Glutamatergic neuron (in vitro differentiated cells): ENCODE results near the gene ZNF527. TPM values are rescaled to one million over a fixed set of nuclear protein-coding genes. Genes with fewer than 3 reads are reported as not detected.
"Not testable (repeated sequence)": the region's sequence is repeated elsewhere in the genome, so short reads cannot be mapped to it uniquely, and the experiment has no call there.

Experiments used
- DNase-seq: peaks from one replicate; pipeline ENCODE4 v3.0.0; 2022
- H3K27ac Mint-ChIP-seq: one replicate; pipeline ENCODE4 v1.8.0; 2020; ENCODE audit warnings: mild to moderate bottlenecking, mixed read lengths, inconsistent platforms; ENCODE audit not compliant: unreplicated experiment
- H3K27me3 Mint-ChIP-seq: one replicate; pipeline ENCODE4 v1.8.0; 2020; ENCODE audit warnings: mild to moderate bottlenecking, moderate library complexity, mixed read lengths, inconsistent platforms; ENCODE audit not compliant: unreplicated experiment
- H3K36me3 Mint-ChIP-seq: one replicate; pipeline ENCODE4 v1.8.0; 2020; ENCODE audit warnings: mild to moderate bottlenecking, mixed read lengths, inconsistent platforms; ENCODE audit not compliant: unreplicated experiment
- H3K4me1 Mint-ChIP-seq: one replicate; pipeline ENCODE4 v1.8.0; 2020; ENCODE audit warnings: mild to moderate bottlenecking, low read depth, mixed read lengths, inconsistent platforms; ENCODE audit not compliant: unreplicated experiment
- H3K4me3 Mint-ChIP-seq: one replicate; pipeline ENCODE4 v1.8.0; 2020; ENCODE audit warnings: mild to moderate bottlenecking, mixed read lengths, inconsistent platforms; ENCODE audit not compliant: unreplicated experiment
- H3K9me3 Mint-ChIP-seq: one replicate; pipeline ENCODE4 v1.8.0; 2020; ENCODE audit warnings: mild to moderate bottlenecking, moderate library complexity, mixed read lengths, inconsistent platforms; ENCODE audit not compliant: unreplicated experiment
- total RNA-seq: library from RNA; stranded (reverse); fragmentation: NEBNext Ultra II Directional; extraction: Animal tissue kit (Norgen Biotek cat#: 25700); gene quantifications from one replicate; pipeline ENCODE4 v1.2.1, GENCODE V29; 2021; ENCODE audit not compliant: unreplicated experiment
- TF ChIP-seq, protein P1 (sequence below): fragments of 200-600 bp; sonication (generic); IDR thresholded peaks from one replicate; pipeline ENCODE4 v1.5.0; 2021; ENCODE audit not compliant: partially characterized antibody, unreplicated experiment

ZNF527 gene
- total RNA-seq, 1 donor from 2014 or later, result 11.6 TPM

DNA sequence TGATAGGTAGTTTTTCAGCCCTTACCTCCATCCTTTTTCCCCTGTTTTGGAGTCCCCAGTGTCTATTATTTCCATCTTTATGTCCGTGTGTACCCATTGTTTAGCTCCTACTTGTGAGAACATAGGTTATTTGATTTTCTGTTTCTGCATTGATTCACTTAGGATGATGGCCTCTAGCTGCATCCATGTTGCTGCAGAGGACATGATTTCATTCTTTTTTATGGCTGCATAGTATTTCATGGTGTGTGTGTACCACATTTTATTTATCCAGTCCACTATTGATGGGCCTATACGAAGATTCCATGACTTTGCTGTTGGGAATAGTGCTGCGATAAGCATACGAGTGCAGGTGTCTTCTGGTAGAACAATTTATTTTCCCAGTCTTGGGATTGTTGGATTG is 15.0 kb upstream of the ZNF527 start:
- Mint-ChIP-seq H3K36me3 (peaks cover 34% of the 10 kb centered on the region), H3K9me3 (peaks cover 2% of the 10 kb centered on the region), H3K4me3 (no peak overlapping the region), H3K27me3 (no peaks in the 10 kb centered on the region), H3K4me1 (no peaks in the 10 kb centered on the region), H3K27ac (no peak overlapping the region)
- DNase-seq, result no peak
- TF ChIP-seq, protein P1, sequence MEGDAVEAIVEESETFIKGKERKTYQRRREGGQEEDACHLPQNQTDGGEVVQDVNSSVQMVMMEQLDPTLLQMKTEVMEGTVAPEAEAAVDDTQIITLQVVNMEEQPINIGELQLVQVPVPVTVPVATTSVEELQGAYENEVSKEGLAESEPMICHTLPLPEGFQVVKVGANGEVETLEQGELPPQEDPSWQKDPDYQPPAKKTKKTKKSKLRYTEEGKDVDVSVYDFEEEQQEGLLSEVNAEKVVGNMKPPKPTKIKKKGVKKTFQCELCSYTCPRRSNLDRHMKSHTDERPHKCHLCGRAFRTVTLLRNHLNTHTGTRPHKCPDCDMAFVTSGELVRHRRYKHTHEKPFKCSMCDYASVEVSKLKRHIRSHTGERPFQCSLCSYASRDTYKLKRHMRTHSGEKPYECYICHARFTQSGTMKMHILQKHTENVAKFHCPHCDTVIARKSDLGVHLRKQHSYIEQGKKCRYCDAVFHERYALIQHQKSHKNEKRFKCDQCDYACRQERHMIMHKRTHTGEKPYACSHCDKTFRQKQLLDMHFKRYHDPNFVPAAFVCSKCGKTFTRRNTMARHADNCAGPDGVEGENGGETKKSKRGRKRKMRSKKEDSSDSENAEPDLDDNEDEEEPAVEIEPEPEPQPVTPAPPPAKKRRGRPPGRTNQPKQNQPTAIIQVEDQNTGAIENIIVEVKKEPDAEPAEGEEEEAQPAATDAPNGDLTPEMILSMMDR, result no peak

DNA sequence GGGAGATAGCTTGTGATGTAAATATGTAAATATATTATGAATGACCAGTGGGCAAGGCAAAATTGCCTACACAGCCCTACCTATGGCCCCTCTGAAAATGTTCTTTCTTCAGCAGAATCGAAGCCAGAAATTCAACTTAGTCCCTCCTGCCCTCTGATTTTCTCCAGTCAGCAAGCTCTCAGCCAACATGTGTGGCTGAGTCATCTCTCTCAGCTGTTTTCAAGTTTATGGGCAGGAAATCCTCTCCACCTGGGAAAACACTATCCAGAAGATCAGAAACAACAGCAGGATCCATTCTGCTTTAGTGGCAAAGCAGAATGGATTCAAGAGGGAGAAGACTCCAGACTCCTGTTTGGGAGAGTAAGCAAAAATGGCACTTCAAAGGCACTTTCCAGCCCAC is 8.9 kb upstream of the ZNF527 start:
- Mint-ChIP-seq H3K27ac (no peak overlapping the region), H3K36me3 (peaks cover 58% of the 10 kb centered on the region), H3K27me3 (peaks cover 6% of the 10 kb centered on the region), H3K4me3 (no peak overlapping the region), H3K4me1 (no peaks in the 10 kb centered on the region), H3K9me3 (peaks cover 7% of the 10 kb centered on the region)
- DNase-seq, result no peak
- TF ChIP-seq, protein P1, result no peak

DNA sequence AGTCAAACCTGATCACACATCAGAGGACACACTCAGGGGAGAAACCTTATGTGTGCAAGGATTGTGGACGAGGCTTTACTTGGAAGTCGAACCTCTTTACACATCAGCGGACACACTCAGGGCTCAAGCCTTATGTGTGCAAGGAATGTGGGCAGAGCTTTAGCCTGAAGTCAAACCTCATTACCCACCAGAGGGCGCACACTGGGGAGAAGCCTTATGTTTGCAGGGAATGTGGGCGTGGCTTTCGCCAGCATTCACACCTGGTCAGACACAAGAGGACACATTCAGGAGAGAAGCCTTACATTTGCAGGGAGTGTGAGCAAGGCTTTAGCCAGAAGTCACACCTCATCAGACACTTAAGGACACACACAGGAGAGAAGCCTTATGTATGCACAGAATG is 8.2 kb upstream of the ZNF527 start:
- TF ChIP-seq, protein P1, result no peak
- Mint-ChIP-seq H3K9me3 (peaks cover 7% of the 10 kb centered on the region), H3K27me3 (peaks cover 6% of the 10 kb centered on the region), H3K27ac (no peak overlapping the region), H3K4me3 (no peak overlapping the region), H3K4me1 (no peaks in the 10 kb centered on the region), H3K36me3 (peaks cover 50% of the 10 kb centered on the region)
- DNase-seq, result no peak

DNA sequence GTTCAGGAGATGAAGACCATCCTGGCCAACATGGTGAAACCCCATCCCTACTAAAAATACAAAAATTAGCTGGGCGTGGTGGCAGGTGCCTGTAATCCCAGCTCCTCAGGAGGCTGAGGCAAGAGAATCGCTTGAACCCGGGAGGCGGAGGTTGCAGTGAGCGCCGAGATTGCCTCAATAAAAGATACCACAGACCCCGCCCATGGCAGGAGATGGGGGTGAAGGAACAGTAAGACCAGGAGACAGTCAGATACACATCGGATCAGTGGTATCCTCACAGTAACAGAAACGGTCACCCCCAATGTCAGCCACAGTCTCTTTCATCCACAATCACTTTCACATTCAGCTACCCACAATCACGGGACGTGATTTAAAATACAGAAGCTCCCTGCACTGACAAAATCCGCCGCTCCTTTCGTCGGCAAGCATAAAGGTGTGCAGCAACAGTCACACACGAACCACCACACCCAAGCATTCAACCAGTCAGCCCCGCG is 466 bp upstream of the ZNF527 start:
- peaks cover 20% of the 10 kb centered on the region for H3K36me3 Mint-ChIP-seq
- not testable (repeated sequence) for H3K4me1 Mint-ChIP-seq, H3K27me3 Mint-ChIP-seq, DNase-seq, H3K9me3 Mint-ChIP-seq
- peak overlapping the region; percentile 91 for H3K27ac Mint-ChIP-seq
- H3K4me3 Mint-ChIP-seq, result peak overlapping the region; percentile 99

DNA sequence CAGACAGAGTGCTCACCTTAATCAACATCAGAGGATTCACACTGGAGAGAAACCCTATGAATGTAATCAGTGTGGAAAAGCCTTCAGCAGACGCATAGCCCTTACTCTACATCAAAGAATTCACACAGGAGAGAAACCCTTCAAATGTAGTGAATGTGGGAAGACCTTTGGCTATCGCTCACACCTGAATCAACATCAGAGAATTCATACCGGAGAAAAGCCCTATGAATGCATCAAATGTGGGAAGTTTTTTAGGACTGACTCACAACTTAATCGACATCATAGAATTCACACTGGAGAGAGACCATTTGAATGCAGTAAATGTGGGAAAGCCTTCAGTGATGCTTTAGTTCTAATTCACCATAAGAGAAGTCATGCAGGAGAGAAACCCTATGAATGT is 18.3 kb downstream of the ZNF527 start:
- no peak overlapping the region for H3K27ac Mint-ChIP-seq
- H3K9me3 Mint-ChIP-seq, result peaks cover 23% of the 10 kb centered on the region
- H3K4me3 Mint-ChIP-seq, result no peak overlapping the region
- TF ChIP-seq, protein P1, result no peak
- peaks cover 50% of the 10 kb centered on the region for H3K36me3 Mint-ChIP-seq
- peaks cover 2% of the 10 kb centered on the region for H3K27me3 Mint-ChIP-seq
- DNase-seq, result no peak
- H3K4me1 Mint-ChIP-seq, result no peaks in the 10 kb centered on the region

DNA sequence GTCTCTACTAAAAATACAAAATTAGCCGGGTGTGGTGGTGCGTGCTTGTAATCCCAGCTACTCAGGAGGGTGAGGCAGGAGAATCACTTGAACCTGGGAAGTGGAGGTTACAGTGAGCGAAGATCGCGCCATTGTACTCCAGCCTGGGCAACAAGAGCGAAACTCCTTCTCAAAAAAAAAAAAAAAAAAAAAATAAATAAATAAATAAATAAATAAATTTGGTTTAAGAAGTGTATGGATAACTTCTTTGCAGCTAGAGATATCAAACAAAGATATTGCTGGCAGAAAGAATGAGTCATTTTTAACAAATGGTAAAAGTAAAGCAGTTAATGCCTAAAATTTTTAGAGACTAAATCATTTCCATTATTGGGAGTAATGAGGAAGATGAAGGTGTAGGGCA is 20.5 kb downstream of the ZNF527 start:
- not testable (repeated sequence) for H3K27me3 Mint-ChIP-seq, H3K4me1 Mint-ChIP-seq, H3K27ac Mint-ChIP-seq, H3K4me3 Mint-ChIP-seq, DNase-seq
- Mint-ChIP-seq H3K36me3 (peaks cover 41% of the 10 kb centered on the region), H3K9me3 (peaks cover 27% of the 10 kb centered on the region)
